HCT116 (cell line): Measurements from ENCODE around the gene ACER1. TPM values are rescaled to one million over a fixed set of nuclear protein-coding genes. Genes with fewer than 3 reads are reported as not detected.
A peak's percentile ranks its signal among the peaks of the same experiment; 100 is the strongest.

Experiments used
- ATAC-seq: fragments of 200-7000 bp; cut with Tn5 transposase; 2 replicates; pipeline ENCODE4 v1.9.1; 2020; ENCODE audit warnings: mild to moderate bottlenecking, moderate library complexity
- BruUV-seq: library from RNA; stranded (reverse); fragments of 400-500 nt; replicated peaks from 2 replicates; lab custom pipeline; 2021; lab: Mats Ljungman, UMichigan
- CTCF ChIA-PET: fragments of 300-600 bp; sonication (Branson Sonifier 250); formaldehyde crosslinking; loops from one replicate; lab custom pipeline; 2021; ENCODE audit warnings: antibody characterized with exemption; lab: Charles Lee
- POLR2A ChIA-PET: fragments of 300-600, 350-600 bp; sonication (Branson Sonifier 250); formaldehyde crosslinking; loops from one replicate; lab custom pipeline; 2021; ENCODE audit warnings: antibody characterized with exemption; lab: Charles Lee
- RAD21 ChIA-PET, 2 experiments: fragments of 300-600 bp; sonication (Branson Sonifier 250); formaldehyde crosslinking; loops; one replicate each; lab custom pipeline; 2023; ENCODE audit warnings: low total read pairs in 2 of 2; ENCODE audit not compliant: uncharacterized antibody in 2 of 2, unreplicated experiment in 2 of 2, low non-redundant PET in 1 of 2; lab: Charles Lee
- DNase-seq: peaks from one replicate; pipeline ENCODE4 v3.0.0-alpha.2; 2010; ENCODE audit warnings: low read depth, low spot score
- H2AFZ ChIP-seq: fragments of 200-600 bp; shearing (Covaris generic), sonication (generic); 2 replicates; pipeline ENCODE4 v1.6.1; 2017; ENCODE audit warnings: low read depth, mixed run types, mixed read lengths, antibody characterized with exemption, low read length; ENCODE audit not compliant: poor library complexity, severe bottlenecking
- H3K27ac ChIP-seq: 2 replicates; pipeline ENCODE4 v1.5.1; 2012; ENCODE audit warnings: low read depth, low read length
- H3K27me3 ChIP-seq: fragments of 200-600 bp; sonication (generic); 2 replicates; pipeline ENCODE4 v1.6.1; 2016; ENCODE audit warnings: mixed run types, low read length, mixed read lengths; ENCODE audit not compliant: insufficient read depth
- H3K36me3 ChIP-seq, 2 experiments: fragments of 200-500 bp in 1 of 2; fragments of 200-600 bp in 1 of 2; sonication (Bioruptor generic) in 1 of 2; sonication (generic) in 1 of 2; 2 replicates each; pipeline versions ENCODE4 v1.5.1 to v1.6.1; 2014 to 2016; ENCODE audit warnings: low read length in 2 of 2, inconsistent platforms in 1 of 2, mixed read lengths in 1 of 2, mixed run types in 1 of 2; ENCODE audit not compliant: insufficient read depth in 2 of 2, control insufficient read depth in 1 of 2
- H3K4me1 ChIP-seq, 2 experiments: fragments of 200-600 bp in 1 of 2; sonication (generic) in 1 of 2; 2 replicates each; pipeline versions ENCODE4 v1.5.1 to v1.6.1; 2012 to 2017; ENCODE audit warnings: low read length in 2 of 2, inconsistent platforms in 1 of 2, mild to moderate bottlenecking in 1 of 2, mixed read lengths in 1 of 2, mixed run types in 1 of 2, moderate library complexity in 1 of 2; ENCODE audit not compliant: insufficient read depth in 2 of 2, control insufficient read depth in 1 of 2
- H3K4me2 ChIP-seq: fragments of 200-600 bp; sonication (generic); 2 replicates; pipeline ENCODE4 v1.6.1; 2017; ENCODE audit warnings: mixed run types, low read length, mixed read lengths
- H3K4me3 ChIP-seq, 2 experiments: fragments of 200-600 bp in 1 of 2; sonication (generic) in 1 of 2; replicated peaks in 1 of 2; 2 replicates each; pipeline ENCODE4 v1.5.1; 2011 to 2016; ENCODE audit warnings: low read length in 2 of 2, control low read depth in 1 of 2, low read depth in 1 of 2, mild to moderate bottlenecking in 1 of 2, mixed read lengths in 1 of 2, mixed run types in 1 of 2
- H3K79me2 ChIP-seq: fragments of 200-600 bp; sonication (generic); 2 replicates; pipeline ENCODE4 v1.6.1; 2017; ENCODE audit warnings: mild to moderate bottlenecking, mixed run types, low read length, moderate library complexity, mixed read lengths; ENCODE audit not compliant: insufficient read depth
- H3K9ac ChIP-seq: fragments of 200-600 bp; sonication (generic); 2 replicates; pipeline ENCODE4 v1.6.1; 2016; ENCODE audit warnings: low read length, mixed read lengths
- H3K9me2 ChIP-seq: fragments of 200-600 bp; sonication (generic), shearing (Covaris generic); 2 replicates; pipeline ENCODE4 v1.6.1; 2017; ENCODE audit warnings: mixed run types, mild to moderate bottlenecking, moderate library complexity; ENCODE audit not compliant: insufficient read depth
- H3K9me3 ChIP-seq, 2 experiments: fragments of 200-500 bp in 1 of 2; fragments of 200-600 bp in 1 of 2; sonication (Bioruptor generic) in 1 of 2; sonication (generic) in 1 of 2; 2 replicates each; pipeline ENCODE4 v1.6.1; 2014 to 2017; ENCODE audit warnings: low read length in 2 of 2, mixed read lengths in 2 of 2, inconsistent platforms in 1 of 2, low read depth in 1 of 2, mild to moderate bottlenecking in 1 of 2, mixed run types in 1 of 2, moderate library complexity in 1 of 2; ENCODE audit not compliant: control insufficient read depth in 1 of 2, insufficient read depth in 1 of 2
- H4K20me1 ChIP-seq: fragments of 200-600 bp; sonication (generic), shearing (Covaris generic); 2 replicates; pipeline ENCODE4 v1.6.1; 2017; ENCODE audit warnings: mixed run types, mild to moderate bottlenecking, moderate library complexity; ENCODE audit not compliant: insufficient read depth
- EGR1 ChIP-seq: IDR thresholded peaks from 2 replicates; pipeline ENCODE4 v1.6.1; 2012; ENCODE audit warnings: low read depth
- POLR2A ChIP-seq: IDR thresholded peaks from 2 replicates; pipeline ENCODE4 v1.7.0; 2011; ENCODE audit warnings: borderline replicate concordance; ENCODE audit not compliant: insufficient read depth, insufficient read length; ENCODE audit errors: extremely low read depth
- POLR2AphosphoS5 ChIP-seq: IDR thresholded peaks from 2 replicates; pipeline ENCODE4 v1.6.1; 2011; ENCODE audit warnings: mild to moderate bottlenecking, low read depth, low read length, moderate library complexity
- TCF7L2 ChIP-seq: IDR thresholded peaks from 2 replicates; pipeline ENCODE4 v1.7.0; 2011; ENCODE audit warnings: borderline replicate concordance, inconsistent platforms; ENCODE audit not compliant: insufficient read depth, insufficient read length; ENCODE audit errors: extremely low read depth
- ZFX ChIP-seq: fragments of 450-650 bp; IDR thresholded peaks from 2 replicates; pipeline ENCODE4 v1.6.1; 2017
- ZNF274 ChIP-seq: fragments of 200-500 bp; sonication (Bioruptor generic); IDR thresholded peaks from 2 replicates; pipeline ENCODE4 v1.6.1; 2014; ENCODE audit warnings: mild to moderate bottlenecking, low read depth, low read length, inconsistent platforms
- intact Hi-C: fragments of 100-400 bp; cut with micrococcal nuclease; formaldehyde crosslinking; loops from 2 replicates; pipeline ENCODE4 v1.10.0; 2022
- total RNA-seq: library from RNA; stranded (reverse); gene quantifications from one replicate; pipeline ENCODE4 v1.2.1, GENCODE V29; 2021; ENCODE audit not compliant: unreplicated experiment
- TF ChIP-seq, protein P1 (sequence below): IDR thresholded peaks from 2 replicates; pipeline ENCODE4 v1.6.1; 2012; ENCODE audit warnings: low read depth
- TF ChIP-seq, protein P2 (sequence below): IDR thresholded peaks from 2 replicates; pipeline ENCODE4 v1.6.1; 2012
- TF ChIP-seq, protein P3 (sequence below), 3 experiments: fragments of 200-600 bp in 1 of 3; sonication (generic) in 1 of 3; IDR thresholded peaks in 2 of 3; conservative IDR thresholded peaks in 1 of 3; 2 replicates each; pipeline ENCODE4 v1.5.1; 2012 to 2017; ENCODE audit warnings: low read depth in 2 of 3, low read length in 2 of 3, antibody characterized with exemption in 1 of 3, borderline replicate concordance in 1 of 3, control low read depth in 1 of 3, mild to moderate bottlenecking in 1 of 3, mixed read lengths in 1 of 3, mixed run types in 1 of 3, moderate library complexity in 1 of 3; ENCODE audit not compliant: insufficient read depth in 1 of 3

Gene ACER1
- total RNA-seq, 1 experiment from 2014 or later = not detected

DNA sequence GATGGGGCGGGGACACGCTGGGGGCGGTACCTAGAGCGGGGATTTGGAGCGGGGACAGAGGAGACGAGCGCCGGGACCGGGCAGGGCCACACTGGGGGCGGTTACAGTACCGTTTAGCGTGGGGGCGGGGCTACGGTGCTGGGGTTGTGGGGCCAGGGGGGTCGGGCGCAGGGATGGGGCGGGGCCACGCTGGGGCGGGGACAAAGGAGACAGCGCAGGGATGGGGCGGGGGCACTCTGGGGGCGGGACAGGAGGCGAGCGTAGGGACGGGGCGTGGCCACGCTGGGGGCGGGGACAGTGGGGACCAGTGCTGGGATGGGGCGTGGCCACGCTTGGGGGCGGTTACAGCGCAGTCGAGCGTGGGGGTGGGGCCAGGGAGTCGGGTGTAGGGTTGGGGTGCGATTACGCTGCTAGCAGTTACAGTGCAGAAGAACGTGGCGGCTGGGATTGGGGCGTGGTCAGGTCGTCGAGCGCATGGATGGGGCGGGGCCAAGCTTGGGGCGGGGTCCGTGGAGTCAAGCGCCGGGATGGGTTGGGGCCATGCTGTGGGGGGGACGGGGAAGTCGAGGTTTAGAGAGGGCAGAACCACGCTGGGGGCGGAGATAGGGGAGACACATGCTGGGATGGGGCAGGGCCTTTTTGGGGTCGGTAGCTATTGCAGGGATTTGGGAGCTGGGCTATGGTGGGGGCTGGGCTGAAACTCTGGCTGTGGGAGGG lies 39.8 kb upstream of the ACER1 start:
- no TSS peak for BruUV-seq
- TF ChIP-seq, protein P1, sequence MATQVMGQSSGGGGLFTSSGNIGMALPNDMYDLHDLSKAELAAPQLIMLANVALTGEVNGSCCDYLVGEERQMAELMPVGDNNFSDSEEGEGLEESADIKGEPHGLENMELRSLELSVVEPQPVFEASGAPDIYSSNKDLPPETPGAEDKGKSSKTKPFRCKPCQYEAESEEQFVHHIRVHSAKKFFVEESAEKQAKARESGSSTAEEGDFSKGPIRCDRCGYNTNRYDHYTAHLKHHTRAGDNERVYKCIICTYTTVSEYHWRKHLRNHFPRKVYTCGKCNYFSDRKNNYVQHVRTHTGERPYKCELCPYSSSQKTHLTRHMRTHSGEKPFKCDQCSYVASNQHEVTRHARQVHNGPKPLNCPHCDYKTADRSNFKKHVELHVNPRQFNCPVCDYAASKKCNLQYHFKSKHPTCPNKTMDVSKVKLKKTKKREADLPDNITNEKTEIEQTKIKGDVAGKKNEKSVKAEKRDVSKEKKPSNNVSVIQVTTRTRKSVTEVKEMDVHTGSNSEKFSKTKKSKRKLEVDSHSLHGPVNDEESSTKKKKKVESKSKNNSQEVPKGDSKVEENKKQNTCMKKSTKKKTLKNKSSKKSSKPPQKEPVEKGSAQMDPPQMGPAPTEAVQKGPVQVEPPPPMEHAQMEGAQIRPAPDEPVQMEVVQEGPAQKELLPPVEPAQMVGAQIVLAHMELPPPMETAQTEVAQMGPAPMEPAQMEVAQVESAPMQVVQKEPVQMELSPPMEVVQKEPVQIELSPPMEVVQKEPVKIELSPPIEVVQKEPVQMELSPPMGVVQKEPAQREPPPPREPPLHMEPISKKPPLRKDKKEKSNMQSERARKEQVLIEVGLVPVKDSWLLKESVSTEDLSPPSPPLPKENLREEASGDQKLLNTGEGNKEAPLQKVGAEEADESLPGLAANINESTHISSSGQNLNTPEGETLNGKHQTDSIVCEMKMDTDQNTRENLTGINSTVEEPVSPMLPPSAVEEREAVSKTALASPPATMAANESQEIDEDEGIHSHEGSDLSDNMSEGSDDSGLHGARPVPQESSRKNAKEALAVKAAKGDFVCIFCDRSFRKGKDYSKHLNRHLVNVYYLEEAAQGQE = no peak
- TF ChIP-seq EGR1 (no peak), ZNF274 (no peak), POLR2AphosphoS5 (peak; percentile 39; the same call in 1 of the 2 replicates), ZFX (0 out of 2 replicates have a peak, but pooled peaks have one; percentile 0), TCF7L2 (no peak), POLR2A (no peak)
- TF ChIP-seq, protein P2, sequence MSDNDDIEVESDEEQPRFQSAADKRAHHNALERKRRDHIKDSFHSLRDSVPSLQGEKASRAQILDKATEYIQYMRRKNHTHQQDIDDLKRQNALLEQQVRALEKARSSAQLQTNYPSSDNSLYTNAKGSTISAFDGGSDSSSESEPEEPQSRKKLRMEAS = peak; percentile 49
- TF ChIP-seq, protein P3, sequence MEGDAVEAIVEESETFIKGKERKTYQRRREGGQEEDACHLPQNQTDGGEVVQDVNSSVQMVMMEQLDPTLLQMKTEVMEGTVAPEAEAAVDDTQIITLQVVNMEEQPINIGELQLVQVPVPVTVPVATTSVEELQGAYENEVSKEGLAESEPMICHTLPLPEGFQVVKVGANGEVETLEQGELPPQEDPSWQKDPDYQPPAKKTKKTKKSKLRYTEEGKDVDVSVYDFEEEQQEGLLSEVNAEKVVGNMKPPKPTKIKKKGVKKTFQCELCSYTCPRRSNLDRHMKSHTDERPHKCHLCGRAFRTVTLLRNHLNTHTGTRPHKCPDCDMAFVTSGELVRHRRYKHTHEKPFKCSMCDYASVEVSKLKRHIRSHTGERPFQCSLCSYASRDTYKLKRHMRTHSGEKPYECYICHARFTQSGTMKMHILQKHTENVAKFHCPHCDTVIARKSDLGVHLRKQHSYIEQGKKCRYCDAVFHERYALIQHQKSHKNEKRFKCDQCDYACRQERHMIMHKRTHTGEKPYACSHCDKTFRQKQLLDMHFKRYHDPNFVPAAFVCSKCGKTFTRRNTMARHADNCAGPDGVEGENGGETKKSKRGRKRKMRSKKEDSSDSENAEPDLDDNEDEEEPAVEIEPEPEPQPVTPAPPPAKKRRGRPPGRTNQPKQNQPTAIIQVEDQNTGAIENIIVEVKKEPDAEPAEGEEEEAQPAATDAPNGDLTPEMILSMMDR (IDR thresholded peaks at IDR 0.05 in 2 of 3, conservative IDR thresholded peaks at IDR 0.05 in 1 of 3; ENCODE audit: borderline replicate concordance in 1 of 3, insufficient read depth in 1 of 3, low read depth in 2 of 3, low read length in 2 of 3) = no peak
- intact Hi-C loops = loop anchor here (5.0 kb wide), 1 partner anchor 364 kb away; the partner anchor contains the start of genes GPR108 and TRIP10
- ChIA-PET CTCF (interaction anchor here (0.7 to 1.9 kb wide), 4 partner anchors 19 to 569 kb away, joined by 4 to 6 read pairs (median 6); no protein-coding TSS in a partner anchor), POLR2A (interaction anchor here (0.6 to 1.4 kb wide), 8 partner anchors 12 to 545 kb away, joined by 3 to 16 read pairs (median 4); partner anchors contain the start of genes CLPP and KHSRP), RAD21 (interaction anchor here in 1 of 2 experiments (1.0 kb wide), 1 partner anchor 12 kb away, joined by 4 read pairs; the partner anchor contains the start of gene CLPP)
- H3K27ac ChIP-seq = peak overlapping the region; percentile 86
- H3K79me2 ChIP-seq = no peaks in the 10 kb centered on the region
- no peaks in the 10 kb centered on the region for H3K9me3 ChIP-seq
- peak; percentile 77 for ATAC-seq
- H3K27me3 ChIP-seq = no peaks in the 10 kb centered on the region
- H3K9me2 ChIP-seq = no peaks in the 10 kb centered on the region
- peak overlapping the region; percentile 87 for H3K9ac ChIP-seq
- no peaks in the 10 kb centered on the region for H4K20me1 ChIP-seq
- peak overlapping the region; percentile 96 for H3K4me2 ChIP-seq
- DNase-seq = peak; percentile 93
- H3K36me3 ChIP-seq = peaks cover 0 to under 1% of the 10 kb centered on the region in 2 experiments; a peak in 3 of 4 replicates
- peaks cover 5 to 16% of the 10 kb centered on the region in 2 experiments; a peak in 3 of 4 replicates for H3K4me1 ChIP-seq
- peak overlapping the region; percentile 72 to 95 for H3K4me3 ChIP-seq
- no peak overlapping the region for H2AFZ ChIP-seq
